NCI-H510A treated with DMSO at 0.1 percent for 48 hours (cell line): ENCODE results near the gene RHOU.

Experiments used
- DNase-seq: peaks from one replicate; lab custom pipeline; 2025; lab: John Stamatoyannopoulos, UW

The RHOU gene

DNA sequence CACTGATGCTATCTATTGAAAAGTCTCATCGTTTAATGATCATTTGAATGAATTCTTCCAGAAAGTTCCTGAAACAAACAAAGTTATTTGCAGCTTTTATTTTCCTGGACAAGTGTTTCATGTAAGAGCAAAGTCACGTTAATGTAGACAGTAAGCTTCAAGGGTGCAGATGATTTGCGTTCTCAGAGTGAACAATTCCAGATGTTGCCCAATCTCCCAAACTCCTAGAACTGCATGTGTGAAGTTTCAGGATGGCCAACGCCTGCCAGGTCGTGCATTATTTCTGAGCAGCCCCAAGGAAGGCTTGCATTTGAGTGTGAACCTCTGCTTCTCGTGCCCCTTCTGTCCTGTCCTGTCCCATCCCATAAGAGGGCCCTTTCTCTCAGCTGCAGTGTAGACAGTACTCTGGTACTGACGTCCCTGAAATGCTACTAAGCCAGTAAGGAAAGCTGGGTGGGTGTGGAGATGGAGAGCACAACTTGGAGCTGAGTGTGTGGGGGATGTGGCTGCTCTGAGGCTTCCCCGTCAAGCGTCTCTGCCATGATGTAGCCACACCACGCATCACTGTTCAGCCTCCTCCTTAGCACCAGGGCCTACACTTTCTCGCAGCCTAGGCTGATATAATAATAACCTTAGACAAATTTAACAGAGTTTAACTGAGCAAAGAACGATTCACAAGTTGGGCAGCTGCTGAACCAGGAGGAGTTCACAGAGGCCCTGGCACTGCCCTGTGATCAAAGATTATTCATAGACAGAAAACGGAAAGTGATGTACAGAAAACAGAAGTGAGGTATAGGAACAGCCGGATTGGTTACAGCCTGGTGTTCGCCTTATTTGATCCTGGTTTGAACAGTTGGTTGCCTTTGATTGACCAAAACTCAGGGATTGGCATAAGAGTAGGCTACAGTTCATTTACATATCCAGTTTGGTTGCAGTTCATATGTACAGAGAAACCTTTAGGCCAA lies 50.4 kb downstream of the RHOU start:
- no peak for DNase-seq

DNA sequence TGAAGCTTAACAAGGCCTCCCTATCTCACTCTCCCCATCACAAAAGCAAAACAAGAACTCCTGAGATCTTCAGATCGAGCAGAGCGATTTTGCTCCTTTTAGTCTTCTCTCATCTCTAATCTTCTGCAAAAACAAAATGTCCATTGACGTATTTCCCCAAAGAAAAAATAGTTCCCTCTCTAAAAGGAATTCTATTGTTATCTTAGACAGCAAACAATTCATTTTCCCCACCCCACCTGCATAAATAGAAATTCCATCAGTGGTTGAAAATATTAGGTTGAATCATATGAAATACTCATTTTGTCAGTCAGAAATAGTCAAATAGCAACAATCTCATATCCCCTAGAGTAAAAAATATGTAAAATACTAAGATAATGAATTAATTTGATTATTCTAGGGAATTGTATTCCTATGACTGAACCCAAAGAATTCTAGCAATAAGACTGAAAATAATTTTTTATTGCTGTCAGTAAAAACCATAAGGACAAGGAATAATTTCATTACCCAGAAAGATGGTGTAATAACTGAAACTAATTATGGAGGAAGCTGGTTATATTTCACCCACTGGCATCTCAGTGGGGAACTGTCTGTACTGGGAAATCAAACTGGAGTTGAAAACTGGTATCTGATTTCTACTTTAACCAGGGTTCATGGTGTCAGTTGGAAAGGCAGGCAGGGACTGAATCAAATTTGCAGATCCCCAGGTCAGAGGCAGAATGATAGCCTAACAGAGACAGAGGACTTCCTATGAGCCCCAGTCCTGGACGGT lies 51.3 kb downstream of the RHOU start:
- no peak for DNase-seq

DNA sequence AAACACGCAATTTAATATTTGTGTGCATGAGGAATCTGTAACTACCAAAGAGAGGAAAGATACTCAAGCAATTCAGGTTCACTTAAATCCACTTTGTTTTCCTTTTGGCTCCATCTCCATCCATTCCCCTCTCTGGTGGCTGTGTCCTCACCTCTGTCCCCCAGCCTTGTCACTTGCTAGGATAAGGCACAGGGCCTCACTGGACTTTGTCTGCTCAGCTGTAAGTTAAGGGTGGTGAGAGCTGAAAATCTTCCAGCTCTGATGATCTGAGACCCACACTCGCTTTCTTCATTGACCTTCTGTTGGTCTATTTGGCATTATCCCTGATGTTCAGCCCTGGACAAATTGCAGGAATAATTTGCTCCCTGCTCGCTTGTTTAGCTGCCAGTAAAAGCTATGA lies 56.5 kb downstream of the RHOU start:
- no peak for DNase-seq

DNA sequence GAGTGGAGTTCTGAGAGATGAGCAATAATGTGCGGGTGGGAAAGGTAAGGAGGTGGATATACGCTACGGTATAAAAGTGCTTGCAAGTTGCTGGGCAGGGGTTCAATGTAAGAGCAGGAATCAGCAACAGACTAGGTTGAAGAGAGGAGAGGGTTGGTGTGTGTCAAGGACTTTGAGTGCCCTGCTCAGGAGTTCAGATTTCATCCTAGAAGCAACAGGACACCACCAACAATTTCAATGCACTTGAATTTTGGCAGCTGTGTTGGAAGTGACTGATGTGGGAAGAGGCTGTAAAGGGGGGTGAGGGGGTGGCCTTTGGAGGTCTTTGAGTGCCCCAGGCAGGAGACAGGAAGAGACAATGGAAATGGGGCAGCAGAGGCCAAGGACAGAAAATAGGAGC lies 57.3 kb downstream of the RHOU start:
- peak; percentile 87 for DNase-seq

DNA sequence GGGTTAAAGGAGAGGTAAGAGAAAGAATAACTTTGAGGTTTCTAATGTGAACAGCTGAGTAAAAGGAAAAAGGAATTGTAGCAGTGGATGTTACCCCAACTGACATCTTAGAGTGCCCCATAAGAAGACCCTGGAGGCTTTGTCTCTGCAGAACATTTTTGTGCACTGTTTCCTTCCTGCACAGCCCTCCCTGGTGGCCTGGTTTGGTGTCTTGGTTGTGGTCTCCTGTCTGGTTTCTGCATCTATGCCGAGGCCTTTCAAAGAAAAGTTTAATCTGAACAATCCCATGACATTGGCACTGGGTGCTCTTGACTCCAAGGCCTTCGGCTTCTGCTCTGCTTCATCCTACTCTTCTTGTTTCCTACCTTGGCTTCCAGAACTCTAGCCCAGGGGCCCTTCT lies 57.8 kb downstream of the RHOU start:
- DNase-seq, result no peak

DNA sequence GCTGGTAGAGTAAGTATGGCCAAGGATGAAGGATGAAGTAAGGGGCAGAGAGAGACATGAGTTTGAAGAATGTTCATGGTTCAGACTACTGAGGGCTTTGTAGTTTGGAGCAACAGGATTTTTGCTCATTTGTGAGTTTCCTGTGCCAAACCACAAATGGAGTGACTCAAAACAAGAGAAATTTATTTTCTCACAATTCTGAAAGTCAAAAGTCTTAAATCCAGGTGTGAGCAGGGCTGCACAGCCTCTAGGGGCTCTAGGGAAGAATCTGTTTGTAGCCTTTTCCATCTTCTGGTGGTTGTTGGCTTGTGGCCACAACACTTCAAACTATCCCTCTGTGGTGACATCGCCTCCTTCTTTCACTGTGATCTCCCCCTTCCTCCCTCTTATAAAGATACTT lies 58.9 kb downstream of the RHOU start:
- DNase-seq, result no peak

DNA sequence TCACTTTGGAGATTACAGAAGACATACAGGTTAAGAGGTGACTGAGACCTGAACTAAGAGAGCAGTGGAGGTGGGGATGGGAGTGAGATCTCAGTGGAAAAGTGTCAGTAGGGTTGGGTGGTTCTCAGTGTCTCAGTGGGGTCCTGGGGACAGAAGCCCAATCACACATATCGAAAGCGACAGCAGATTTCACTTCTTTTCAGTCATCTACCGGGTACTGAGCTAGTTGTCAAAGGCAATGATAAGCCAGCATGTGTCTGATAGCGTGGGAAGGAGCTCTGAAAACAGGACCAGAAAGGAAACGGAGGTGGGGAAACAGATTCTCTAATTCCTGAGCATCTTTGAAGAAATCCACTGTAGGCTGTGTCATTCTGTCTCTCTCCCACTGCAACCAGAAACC lies 59.5 kb downstream of the RHOU start:
- no peak for DNase-seq

DNA sequence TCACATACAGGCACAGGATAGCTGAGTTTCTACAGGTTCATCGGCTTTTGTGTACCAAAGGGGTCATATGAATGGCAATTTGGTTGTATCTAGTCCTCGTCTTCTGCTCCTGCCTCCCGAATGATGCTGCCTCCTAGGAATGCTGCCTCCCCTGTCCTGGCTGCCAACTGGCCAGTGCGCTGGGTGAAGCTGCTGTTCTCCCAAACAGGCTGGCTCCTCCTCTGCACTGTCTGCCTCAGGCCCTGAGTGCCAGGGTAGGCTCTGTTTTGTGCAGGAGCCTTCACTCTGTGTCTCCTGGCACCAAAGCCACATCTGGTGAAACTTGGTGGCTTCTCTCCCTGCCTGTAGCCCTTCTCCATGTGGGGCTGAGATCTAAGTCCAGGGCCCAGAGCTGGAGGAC lies 60.3 kb downstream of the RHOU start:
- no peak for DNase-seq
